IMR-90 (cell line): ENCODE results near the gene REV3L. TPM values are rescaled to one million over a fixed set of nuclear protein-coding genes. Genes with fewer than 3 reads are reported as not detected.

Experiments
- ATAC-seq: fragments of 200-7000 bp; cut with Tn5 transposase; 2 replicates; pipeline ENCODE4 v1.9.1; 2020; ENCODE audit warnings: low read depth, mild to moderate bottlenecking, moderate library complexity
- BruUV-seq: library from RNA; stranded (reverse); fragments of 400-500 nt; replicated peaks from 2 replicates; lab custom pipeline; 2021; lab: Mats Ljungman, UMichigan
- CTCF ChIA-PET: fragments of 300-600 bp; formaldehyde crosslinking; extraction: SDS; loops from one replicate; lab custom pipeline; 2021; ENCODE audit warnings: antibody characterized with exemption; lab: Yijun Ruan, JAX
- POLR2A ChIA-PET: fragments of 300-600 bp; sonication (Branson Sonifier 250); formaldehyde crosslinking; loops from one replicate; lab custom pipeline; 2022; ENCODE audit warnings: antibody characterized with exemption; ENCODE audit not compliant: unreplicated experiment; lab: Charles Lee
- DNase-seq: peaks from one replicate; pipeline ENCODE4 v3.0.0; 2013
- H2AFZ ChIP-seq: replicated peaks from 2 replicates; pipeline ENCODE3; 2013; ENCODE audit warnings: low read length, mild to moderate bottlenecking; ENCODE audit not compliant: poor library complexity
- H2AK5ac ChIP-seq: 2 replicates; pipeline ENCODE4 v1.6.1; 2013; ENCODE audit warnings: low read depth, low read length, inconsistent platforms
- H2AK9ac ChIP-seq: replicated peaks from 2 replicates; pipeline ENCODE3; 2013; ENCODE audit warnings: mild to moderate bottlenecking, low read depth, low read length, moderate library complexity; ENCODE audit not compliant: poor library complexity
- H2BK120ac ChIP-seq: 2 replicates; pipeline ENCODE4 v1.6.1; 2013; ENCODE audit warnings: low read depth, low read length, inconsistent platforms
- H2BK15ac ChIP-seq: 3 replicates; pipeline ENCODE4 v1.6.1; 2013; ENCODE audit warnings: low read depth, low read length, inconsistent platforms
- H2BK20ac ChIP-seq: 2 replicates; pipeline ENCODE4 v1.6.1; 2013; ENCODE audit warnings: low read depth, mild to moderate bottlenecking, inconsistent platforms, low read length, moderate library complexity
- H2BK5ac ChIP-seq: 2 replicates; pipeline ENCODE4 v1.6.1; 2013; ENCODE audit warnings: mild to moderate bottlenecking, low read depth, low read length, inconsistent platforms; ENCODE audit not compliant: poor library complexity, severe bottlenecking
- H3K14ac ChIP-seq: replicated peaks from 2 replicates; pipeline ENCODE4 v1.6.1; 2013; ENCODE audit warnings: low read depth, low read length, inconsistent platforms
- H3K18ac ChIP-seq: 2 replicates; pipeline ENCODE4 v1.6.1; 2013; ENCODE audit warnings: low read depth, low read length, control low read depth
- H3K23ac ChIP-seq: 2 replicates; pipeline ENCODE4 v1.6.1; 2013; ENCODE audit warnings: low read depth, low read length, inconsistent platforms
- H3K27ac ChIP-seq: 2 replicates; pipeline ENCODE4 v1.5.1; 2013; ENCODE audit warnings: mild to moderate bottlenecking, control low read depth, low read length; ENCODE audit not compliant: insufficient read depth
- H3K27me3 ChIP-seq: 2 replicates; pipeline ENCODE4 v1.6.1; 2013; ENCODE audit warnings: low read length; ENCODE audit not compliant: control insufficient read depth, insufficient read depth
- H3K36me3 ChIP-seq: 2 replicates; pipeline ENCODE4 v1.6.1; 2013; ENCODE audit warnings: low read length, mixed read lengths; ENCODE audit not compliant: control insufficient read depth, insufficient read depth
- H3K4ac ChIP-seq: 2 replicates; pipeline ENCODE4 v1.6.1; 2013; ENCODE audit warnings: low read depth, low read length, inconsistent platforms
- H3K4me1 ChIP-seq: 2 replicates; pipeline ENCODE4 v1.6.1; 2013; ENCODE audit warnings: low read length, mixed read lengths; ENCODE audit not compliant: control insufficient read depth, insufficient read depth
- H3K4me2 ChIP-seq: 2 replicates; pipeline ENCODE4 v1.6.1; 2013; ENCODE audit warnings: low read depth, mild to moderate bottlenecking, control low read depth, low read length, moderate library complexity
- H3K4me3 ChIP-seq: 2 replicates; pipeline ENCODE4 v1.5.1; 2013; ENCODE audit warnings: low read depth, mild to moderate bottlenecking, control low read depth, low read length, moderate library complexity; ENCODE audit not compliant: insufficient read depth
- H3K56ac ChIP-seq: 2 replicates; pipeline ENCODE4 v1.6.1; 2013; ENCODE audit warnings: low read length, inconsistent platforms; ENCODE audit not compliant: insufficient read depth; ENCODE audit errors: extremely low read depth
- H3K79me1 ChIP-seq, 2 experiments: 2 replicates each; pipeline ENCODE4 v1.6.1; 2013; ENCODE audit warnings: low read length in 2 of 2, inconsistent platforms in 1 of 2, low read depth in 1 of 2
- H3K9ac ChIP-seq: 2 replicates; pipeline ENCODE4 v1.6.1; 2013; ENCODE audit warnings: low read depth, low read length, control low read depth
- H3K9me1 ChIP-seq: 2 replicates; pipeline ENCODE4 v1.6.1; 2013; ENCODE audit warnings: low read length, inconsistent platforms; ENCODE audit not compliant: insufficient read depth
- H3K9me3 ChIP-seq: 2 replicates; pipeline ENCODE4 v1.6.1; 2013; ENCODE audit warnings: low read length; ENCODE audit not compliant: control insufficient read depth, insufficient read depth
- H4K20me1 ChIP-seq: 2 replicates; pipeline ENCODE4 v1.6.1; 2013; ENCODE audit warnings: low read length, inconsistent platforms; ENCODE audit not compliant: insufficient read depth
- H4K5ac ChIP-seq: 2 replicates; pipeline ENCODE4 v1.6.1; 2013; ENCODE audit warnings: mild to moderate bottlenecking, low read depth, low read length, control low read depth
- H4K8ac ChIP-seq, 2 experiments: 2 replicates each; pipeline ENCODE4 v1.6.1; 2013; ENCODE audit warnings: low read depth in 2 of 2, low read length in 2 of 2, control low read depth in 1 of 2, inconsistent platforms in 1 of 2
- H4K91ac ChIP-seq: 2 replicates; pipeline ENCODE4 v1.6.1; 2013; ENCODE audit warnings: low read depth, low read length, inconsistent platforms; ENCODE audit not compliant: insufficient read depth
- CTCF ChIP-seq: conservative IDR thresholded peaks from 2 replicates; pipeline ENCODE4 v1.5.1; 2012; ENCODE audit warnings: mild to moderate bottlenecking, low read depth, low read length, improper control_type of control experiment
- MAFK ChIP-seq: IDR thresholded peaks from 2 replicates; pipeline ENCODE4 v1.6.1; 2012; ENCODE audit warnings: low read depth, low read length, improper control_type of control experiment
- WGBS, 2 experiments: methylation state at CpG; one replicate each; pipeline versions ENCODE4 v1.1.5 to v1.1.7; 2013; ENCODE audit warnings: missing lambda C conversion rate in 2 of 2; ENCODE audit not compliant: insufficient read length in 1 of 2; ENCODE audit errors: extremely low coverage in 2 of 2; 5-methylcytosine and 5-hydroxymethylcytosine counted together
- dilution Hi-C: fragments of 300-500 bp; cut with HindIII; formaldehyde crosslinking; loops from one replicate; pipeline ENCODE4 v1.14.3; 2018; ENCODE audit warnings: low sequenced_read_pairs; ENCODE audit not compliant: unreplicated experiment
- in situ Hi-C: fragments of 300-500 bp; cut with MboI; formaldehyde crosslinking; loops from 3 replicates; pipeline ENCODE4 v1.14.3; 2019; ENCODE audit warnings: low sequenced_read_pairs, inconsistent platforms, mixed read lengths
- intact Hi-C: fragments of 100-400 bp; cut with micrococcal nuclease; formaldehyde crosslinking; loops from 2 replicates; pipeline ENCODE4 v1.10.0; 2022
- polyA plus RNA-seq, 3 experiments: library from polyadenylated mRNA; depleted of rRNA; stranded (reverse); fragments of >200 nt; gene quantifications; 2 replicates each; pipeline ENCODE4 v1.2.3, GENCODE V29; 2012; ENCODE audit warnings: low replicate concordance in 1 of 3
- total RNA-seq: library from RNA; depleted of rRNA; stranded (reverse); fragments of >200 nt; gene quantifications from 2 replicates; pipeline ENCODE4 v1.2.3, GENCODE V29; 2012

Gene REV3L
- total and polyA plus RNA-seq, 2 of the 4 experiments (the other 2 are of a cell fraction): 7.4 to 15.4 TPM

- in situ Hi-C loops (no loop called here), intact Hi-C loops (loop anchor here (2.0 kb wide), 1 partner anchor 13 kb away; no protein-coding TSS in a partner anchor), dilution Hi-C loops (no loop called here)
- Histone ChIP-seq H3K56ac (no peak overlapping the region), H4K91ac (no peak overlapping the region), H2BK120ac (no peak overlapping the region), H3K4me2 (peak overlapping the region; percentile 67; the same call in 1 of the 2 replicates), H3K9me1 (0 out of 2 replicates have a peak, but pooled peaks cover 4% of the 10 kb centered on the region), H2BK5ac (no peak overlapping the region), H3K23ac (no peak overlapping the region), H3K4me1 (peaks cover 7% of the 10 kb centered on the region; the same call in 1 of the 2 replicates), H3K79me1 (peaks cover 12 to 63% of the 10 kb centered on the region in 2 experiments; a peak in 3 of 4 replicates), H2AK5ac (no peak overlapping the region), H3K4ac (no peak overlapping the region), H2BK15ac (no peak overlapping the region), H4K8ac (no peak overlapping the region), H3K9me3 (peaks cover 2% of the 10 kb centered on the region; the same call in 1 of the 2 replicates), H4K20me1 (peaks cover 26% of the 10 kb centered on the region; the same call in 1 of the 2 replicates), H3K27me3 (no peaks in the 10 kb centered on the region), H2BK20ac (no peak overlapping the region), H2AK9ac (no peak overlapping the region), H3K14ac (no peak overlapping the region), H3K9ac (no peak overlapping the region), H4K5ac (no peak overlapping the region), H3K36me3 (no peaks in the 10 kb centered on the region), H3K4me3 (no peak overlapping the region), H2AFZ (no peak overlapping the region), H3K18ac (no peak overlapping the region), H3K27ac (no peak overlapping the region)
- ATAC-seq (no peak), DNase-seq (peak; percentile 10)
- WGBS, 2 experiments: no CpG with 5 or more reads among the region's 5 CpGs
- no TSS peak for BruUV-seq
- TF ChIP-seq MAFK: peak; percentile 98
- no peak for TF ChIP-seq CTCF
- ChIA-PET POLR2A (no interaction called here), CTCF (interaction anchor here (0.6 to 1.4 kb wide), 3 partner anchors 20 to 209 kb away, joined by 3 read pairs; no protein-coding TSS in a partner anchor)
These were observed 58.8 kb downstream of the REV3L start for GRCh38 chr6:111423960-111424846.
